GM23338 (cell line): ENCODE results near the gene FANCC. TPM values are rescaled to one million over a fixed set of nuclear protein-coding genes. Genes with fewer than 3 reads are reported as not detected.
A peak's percentile ranks its signal among the peaks of the same experiment; 100 is the strongest.

Experiments used
- ATAC-seq: fragments of 200-7000 bp; cut with Tn5 transposase; 3 replicates; pipeline ENCODE4 v1.9.1; 2020
- DNase-seq: peaks from one replicate; pipeline ENCODE4 v3.0.0-alpha.2; 2015; ENCODE audit warnings: low spot score
- H2AFZ ChIP-seq: fragments of 200-600 bp; sonication (generic); 2 replicates; pipeline ENCODE4 v1.8.0; 2016; ENCODE audit warnings: antibody characterized with exemption, mild to moderate bottlenecking, moderate library complexity
- H3F3A ChIP-seq: fragments of 200-600 bp; sonication (generic); replicated peaks from 2 replicates; pipeline ENCODE4 v1.8.0; 2017; ENCODE audit warnings: antibody characterized with exemption, mixed run types, low read depth
- H3K27ac ChIP-seq: fragments of 200-600 bp; sonication (generic); 2 replicates; pipeline ENCODE4 v1.6.1; 2016; ENCODE audit warnings: low read depth
- H3K27me3 ChIP-seq: fragments of 200-600 bp; sonication (generic); 2 replicates; pipeline ENCODE4 v1.8.0; 2016; ENCODE audit warnings: mild to moderate bottlenecking, mixed run types, moderate library complexity; ENCODE audit not compliant: insufficient read depth
- H3K36me3 ChIP-seq: fragments of 200-600 bp; sonication (generic); 2 replicates; pipeline ENCODE4 v1.8.0; 2016; ENCODE audit warnings: mild to moderate bottlenecking; ENCODE audit not compliant: insufficient read depth
- H3K4me1 ChIP-seq: fragments of 200-600 bp; sonication (generic); 2 replicates; pipeline ENCODE4 v1.8.0; 2016; ENCODE audit warnings: mild to moderate bottlenecking, moderate library complexity; ENCODE audit not compliant: insufficient read depth
- H3K4me2 ChIP-seq: fragments of 200-600 bp; sonication (generic); 2 replicates; pipeline ENCODE4 v1.7.1; 2017; ENCODE audit warnings: mixed run types
- H3K4me3 ChIP-seq: fragments of 200-600 bp; sonication (generic); 2 replicates; pipeline ENCODE4 v1.6.1; 2016; ENCODE audit warnings: mixed run types
- H3K79me2 ChIP-seq: fragments of 200-600 bp; sonication (generic); replicated peaks from 2 replicates; pipeline ENCODE4 v1.8.0; 2017; ENCODE audit warnings: mild to moderate bottlenecking; ENCODE audit not compliant: insufficient read depth
- H3K9me2 ChIP-seq: fragments of 200-600 bp; sonication (generic); 2 replicates; pipeline ENCODE4 v1.8.0; 2017; ENCODE audit not compliant: insufficient read depth
- H4K20me1 ChIP-seq: fragments of 200-600 bp; sonication (generic); replicated peaks from 2 replicates; pipeline ENCODE4 v1.8.0; 2017; ENCODE audit warnings: mild to moderate bottlenecking; ENCODE audit not compliant: insufficient read depth
- H3K27ac Mint-ChIP-seq: 2 replicates; pipeline ENCODE4 v1.8.0; 2020; ENCODE audit warnings: inconsistent platforms, mild to moderate bottlenecking, moderate library complexity, mixed read lengths
- H3K27me3 Mint-ChIP-seq: 3 replicates; pipeline ENCODE4 v1.8.0; 2022; ENCODE audit warnings: low read depth, mild to moderate bottlenecking, moderate library complexity, mixed read lengths, inconsistent platforms; ENCODE audit not compliant: insufficient read depth, poor library complexity
- H3K36me3 Mint-ChIP-seq: 3 replicates; pipeline ENCODE4 v1.8.0; 2021; ENCODE audit warnings: low read depth, mild to moderate bottlenecking, inconsistent platforms, moderate library complexity, mixed read lengths
- H3K4me1 Mint-ChIP-seq: 3 replicates; pipeline ENCODE4 v1.8.0; 2020; ENCODE audit warnings: mild to moderate bottlenecking, inconsistent platforms, mixed read lengths
- H3K4me3 Mint-ChIP-seq: 3 replicates; pipeline ENCODE4 v1.8.0; 2021; ENCODE audit warnings: moderate library complexity, mild to moderate bottlenecking, inconsistent platforms, mixed read lengths
- H3K9me3 Mint-ChIP-seq: 3 replicates; pipeline ENCODE4 v1.8.0; 2020; ENCODE audit warnings: moderate library complexity, mild to moderate bottlenecking, inconsistent platforms, mixed read lengths
- JUNB ChIP-seq: IDR thresholded peaks from one replicate; pipeline ENCODE4 v1.6.1; 2016; ENCODE audit warnings: antibody characterized with exemption; ENCODE audit not compliant: unreplicated experiment
- NANOG ChIP-seq: IDR thresholded peaks from 2 replicates; pipeline ENCODE4 v1.6.1; 2016; ENCODE audit warnings: antibody characterized with exemption, borderline replicate concordance
- REST ChIP-seq: IDR thresholded peaks from one replicate; pipeline ENCODE4 v1.6.1; 2018; ENCODE audit warnings: antibody characterized with exemption; ENCODE audit not compliant: unreplicated experiment
- polyA plus RNA-seq: library from polyadenylated mRNA; unstranded; fragments of >200 nt; fragmentation: Nextera tagmentation; extraction: Ambion mirVana; gene quantifications from 2 replicates; pipeline ENCODE4 v1.2.1, GENCODE V29; 2016
- total RNA-seq: library from RNA; depleted of rRNA; stranded (reverse); fragments of >200 nt; shearing (Covaris generic); gene quantifications from 2 replicates; pipeline ENCODE4 v1.2.3, GENCODE V29; 2014
- TF ChIP-seq, protein P1 (sequence below): fragments of 250-450 bp; sonication (Bioruptor Pico); IDR thresholded peaks from 2 replicates; pipeline ENCODE4 v1.5.0; 2020; ENCODE audit warnings: mild to moderate bottlenecking, moderate library complexity

Gene FANCC
- total and polyA plus RNA-seq, 2 experiments from 2014 or later = 7.8 to 18.1 TPM

DNA sequence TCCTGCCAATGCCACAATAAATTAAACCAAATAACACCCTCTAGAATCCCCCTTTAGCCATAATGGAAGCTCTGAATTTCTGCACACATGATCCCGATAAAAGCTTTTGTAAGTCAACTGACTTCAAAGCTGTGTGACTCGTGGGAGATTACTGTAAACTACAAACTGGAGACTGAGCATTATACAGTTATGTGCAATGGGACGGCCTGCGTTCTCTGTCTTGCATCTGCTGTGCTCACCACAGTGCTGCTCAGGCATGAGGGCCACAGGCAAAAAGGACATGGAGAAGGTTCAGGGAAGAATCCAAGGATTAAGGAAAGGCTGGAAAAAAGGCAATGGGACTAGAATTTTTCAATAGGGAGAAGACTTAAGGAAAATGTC, 184.2 kb downstream of the FANCC start (continued):
- TF ChIP-seq, protein P1, sequence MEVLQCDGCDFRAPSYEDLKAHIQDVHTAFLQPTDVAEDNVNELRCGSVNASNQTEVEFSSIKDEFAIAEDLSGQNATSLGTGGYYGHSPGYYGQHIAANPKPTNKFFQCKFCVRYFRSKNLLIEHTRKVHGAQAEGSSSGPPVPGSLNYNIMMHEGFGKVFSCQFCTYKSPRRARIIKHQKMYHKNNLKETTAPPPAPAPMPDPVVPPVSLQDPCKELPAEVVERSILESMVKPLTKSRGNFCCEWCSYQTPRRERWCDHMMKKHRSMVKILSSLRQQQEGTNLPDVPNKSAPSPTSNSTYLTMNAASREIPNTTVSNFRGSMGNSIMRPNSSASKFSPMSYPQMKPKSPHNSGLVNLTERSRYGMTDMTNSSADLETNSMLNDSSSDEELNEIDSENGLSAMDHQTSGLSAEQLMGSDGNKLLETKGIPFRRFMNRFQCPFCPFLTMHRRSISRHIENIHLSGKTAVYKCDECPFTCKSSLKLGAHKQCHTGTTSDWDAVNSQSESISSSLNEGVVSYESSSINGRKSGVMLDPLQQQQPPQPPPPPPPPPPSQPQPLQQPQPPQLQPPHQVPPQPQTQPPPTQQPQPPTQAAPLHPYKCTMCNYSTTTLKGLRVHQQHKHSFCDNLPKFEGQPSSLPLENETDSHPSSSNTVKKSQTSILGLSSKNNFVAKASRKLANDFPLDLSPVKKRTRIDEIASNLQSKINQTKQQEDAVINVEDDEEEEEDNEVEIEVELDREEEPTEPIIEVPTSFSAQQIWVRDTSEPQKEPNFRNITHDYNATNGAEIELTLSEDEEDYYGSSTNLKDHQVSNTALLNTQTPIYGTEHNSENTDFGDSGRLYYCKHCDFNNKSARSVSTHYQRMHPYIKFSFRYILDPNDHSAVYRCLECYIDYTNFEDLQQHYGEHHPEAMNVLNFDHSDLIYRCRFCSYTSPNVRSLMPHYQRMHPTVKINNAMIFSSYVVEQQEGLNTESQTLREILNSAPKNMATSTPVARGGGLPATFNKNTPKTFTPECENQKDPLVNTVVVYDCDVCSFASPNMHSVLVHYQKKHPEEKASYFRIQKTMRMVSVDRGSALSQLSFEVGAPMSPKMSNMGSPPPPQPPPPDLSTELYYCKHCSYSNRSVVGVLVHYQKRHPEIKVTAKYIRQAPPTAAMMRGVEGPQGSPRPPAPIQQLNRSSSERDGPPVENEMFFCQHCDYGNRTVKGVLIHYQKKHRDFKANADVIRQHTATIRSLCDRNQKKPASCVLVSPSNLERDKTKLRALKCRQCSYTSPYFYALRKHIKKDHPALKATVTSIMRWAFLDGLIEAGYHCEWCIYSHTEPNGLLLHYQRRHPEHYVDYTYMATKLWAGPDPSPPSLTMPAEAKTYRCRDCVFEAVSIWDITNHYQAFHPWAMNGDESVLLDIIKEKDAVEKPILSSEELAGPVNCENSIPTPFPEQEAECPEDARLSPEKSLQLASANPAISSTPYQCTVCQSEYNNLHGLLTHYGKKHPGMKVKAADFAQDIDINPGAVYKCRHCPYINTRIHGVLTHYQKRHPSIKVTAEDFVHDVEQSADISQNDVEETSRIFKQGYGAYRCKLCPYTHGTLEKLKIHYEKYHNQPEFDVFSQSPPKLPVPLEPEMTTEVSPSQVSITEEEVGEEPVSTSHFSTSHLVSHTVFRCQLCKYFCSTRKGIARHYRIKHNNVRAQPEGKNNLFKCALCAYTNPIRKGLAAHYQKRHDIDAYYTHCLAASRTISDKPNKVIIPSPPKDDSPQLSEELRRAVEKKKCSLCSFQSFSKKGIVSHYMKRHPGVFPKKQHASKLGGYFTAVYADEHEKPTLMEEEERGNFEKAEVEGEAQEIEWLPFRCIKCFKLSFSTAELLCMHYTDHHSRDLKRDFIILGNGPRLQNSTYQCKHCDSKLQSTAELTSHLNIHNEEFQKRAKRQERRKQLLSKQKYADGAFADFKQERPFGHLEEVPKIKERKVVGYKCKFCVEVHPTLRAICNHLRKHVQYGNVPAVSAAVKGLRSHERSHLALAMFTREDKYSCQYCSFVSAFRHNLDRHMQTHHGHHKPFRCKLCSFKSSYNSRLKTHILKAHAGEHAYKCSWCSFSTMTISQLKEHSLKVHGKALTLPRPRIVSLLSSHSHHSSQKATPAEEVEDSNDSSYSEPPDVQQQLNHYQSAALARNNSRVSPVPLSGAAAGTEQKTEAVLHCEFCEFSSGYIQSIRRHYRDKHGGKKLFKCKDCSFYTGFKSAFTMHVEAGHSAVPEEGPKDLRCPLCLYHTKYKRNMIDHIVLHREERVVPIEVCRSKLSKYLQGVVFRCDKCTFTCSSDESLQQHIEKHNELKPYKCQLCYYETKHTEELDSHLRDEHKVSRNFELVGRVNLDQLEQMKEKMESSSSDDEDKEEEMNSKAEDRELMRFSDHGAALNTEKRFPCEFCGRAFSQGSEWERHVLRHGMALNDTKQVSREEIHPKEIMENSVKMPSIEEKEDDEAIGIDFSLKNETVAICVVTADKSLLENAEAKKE (CRISPR knock-in tag) = no peak
- no peak for TF ChIP-seq REST

GRCh38 chr9:95132366-95133324, 184.9 kb downstream of the FANCC start:
- Histone ChIP-seq H3K36me3 (no peaks in the 10 kb centered on the region), H3K27ac (no peak overlapping the region), H3F3A (no peaks in the 10 kb centered on the region), H3K27me3 (no peaks in the 10 kb centered on the region), H3K4me3 (no peak overlapping the region), H4K20me1 (no peaks in the 10 kb centered on the region), H2AFZ (no peak overlapping the region), H3K79me2 (no peaks in the 10 kb centered on the region), H3K4me1 (peaks cover 42% of the 10 kb centered on the region), H3K4me2 (0 out of 2 replicates have a peak overlapping the region, but pooled peaks have one; percentile 52), H3K9me2 (no peaks in the 10 kb centered on the region)
- no peak for ATAC-seq
- Mint-ChIP-seq H3K4me3 (no peak overlapping the region), H3K27me3 (peaks cover 3% of the 10 kb centered on the region), H3K4me1 (peaks cover 69% of the 10 kb centered on the region), H3K9me3 (no peaks in the 10 kb centered on the region; the same call in 2 of the 3 replicates), H3K27ac (peak overlapping the region; percentile 21; the same call in 1 of the 2 replicates), H3K36me3 (no peaks in the 10 kb centered on the region)
- no peak for DNase-seq
- TF ChIP-seq NANOG (no peak), JUNB (no peak), REST (no peak)
